HG03025 (cell line): Measurements from ENCODE around the gene MAPK9.

Experiments used
- ATAC-seq: cut with Tn5 transposase; IDR thresholded peaks from one replicate; pipeline ENCODE4 v1.9.1; 2021; ENCODE audit warnings: mild to moderate bottlenecking, moderate library complexity; ENCODE audit not compliant: unreplicated experiment, low FRiP score

Gene MAPK9

GRCh38 chr5:180208435-180209081 is 83.3 kb downstream of the MAPK9 start:
- ATAC-seq = no peak

DNA sequence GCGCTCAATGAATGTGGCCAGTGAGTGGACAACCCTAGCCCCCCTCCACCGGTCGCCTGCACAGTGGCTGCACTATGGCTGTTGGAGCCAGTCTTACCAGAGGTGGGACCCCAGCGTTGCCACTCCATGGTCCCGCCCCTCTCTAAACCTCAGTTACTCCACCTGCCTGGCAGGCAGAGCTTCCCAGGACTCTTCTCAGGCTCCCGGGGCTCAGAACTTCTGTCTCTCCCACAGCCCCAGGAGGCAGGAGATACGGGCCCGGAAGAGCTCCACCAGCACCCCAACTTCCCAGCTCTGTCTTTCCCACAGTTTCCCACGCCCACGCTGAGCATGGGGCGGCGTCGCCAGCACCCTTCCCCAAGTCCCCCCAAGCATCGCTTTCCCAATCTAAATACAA is 83.8 kb downstream of the MAPK9 start:
- no peak for ATAC-seq

DNA sequence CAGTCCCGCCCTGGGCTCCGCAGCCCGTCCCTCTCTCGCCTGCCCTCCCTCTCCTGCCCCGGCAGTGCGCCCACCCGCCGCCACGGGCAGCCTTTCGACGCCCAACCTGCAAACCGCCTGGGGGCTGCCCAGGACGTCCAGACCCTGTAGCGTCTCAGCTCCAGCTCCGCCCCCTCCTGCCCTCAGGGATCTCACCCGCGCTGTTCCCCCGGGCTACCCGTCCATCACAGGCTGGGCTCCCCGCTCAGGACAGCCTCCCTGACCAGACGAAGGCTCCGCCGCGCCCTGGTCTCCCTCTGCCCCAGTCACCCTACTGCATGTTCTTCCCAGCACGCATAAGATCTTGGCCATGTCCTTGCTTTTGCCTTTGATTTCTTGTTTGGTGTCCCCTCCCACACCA is 84.3 kb downstream of the MAPK9 start:
- no peak for ATAC-seq

- no peak for ATAC-seq
These were observed 84.9 kb downstream of the MAPK9 start for GRCh38 chr5:180206993-180207392.

DNA sequence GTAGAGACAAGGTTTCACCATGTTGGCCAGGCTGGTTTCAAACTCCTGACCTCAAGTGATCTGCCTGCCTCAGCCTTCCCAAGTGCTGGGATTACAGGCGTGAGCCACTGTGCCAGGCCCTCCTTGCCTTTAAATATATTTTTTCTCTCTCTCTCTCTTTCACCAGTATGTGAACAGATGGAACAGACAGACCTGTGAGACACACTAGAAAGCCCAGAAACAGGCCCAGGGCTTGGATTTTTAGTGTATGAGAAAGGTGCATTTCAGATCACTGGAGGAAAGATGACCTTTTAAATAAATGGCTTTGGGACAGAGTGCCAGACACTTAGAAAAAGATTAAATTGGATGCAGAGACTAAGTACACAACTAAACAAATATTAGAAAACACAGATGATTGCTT is 86.0 kb downstream of the MAPK9 start:
- no peak for ATAC-seq

GRCh38 chr5:180204276-180204819 is 87.5 kb downstream of the MAPK9 start:
- ATAC-seq = no peak

GRCh38 chr5:180202939-180203573 is 88.8 kb downstream of the MAPK9 start:
- no peak for ATAC-seq

DNA sequence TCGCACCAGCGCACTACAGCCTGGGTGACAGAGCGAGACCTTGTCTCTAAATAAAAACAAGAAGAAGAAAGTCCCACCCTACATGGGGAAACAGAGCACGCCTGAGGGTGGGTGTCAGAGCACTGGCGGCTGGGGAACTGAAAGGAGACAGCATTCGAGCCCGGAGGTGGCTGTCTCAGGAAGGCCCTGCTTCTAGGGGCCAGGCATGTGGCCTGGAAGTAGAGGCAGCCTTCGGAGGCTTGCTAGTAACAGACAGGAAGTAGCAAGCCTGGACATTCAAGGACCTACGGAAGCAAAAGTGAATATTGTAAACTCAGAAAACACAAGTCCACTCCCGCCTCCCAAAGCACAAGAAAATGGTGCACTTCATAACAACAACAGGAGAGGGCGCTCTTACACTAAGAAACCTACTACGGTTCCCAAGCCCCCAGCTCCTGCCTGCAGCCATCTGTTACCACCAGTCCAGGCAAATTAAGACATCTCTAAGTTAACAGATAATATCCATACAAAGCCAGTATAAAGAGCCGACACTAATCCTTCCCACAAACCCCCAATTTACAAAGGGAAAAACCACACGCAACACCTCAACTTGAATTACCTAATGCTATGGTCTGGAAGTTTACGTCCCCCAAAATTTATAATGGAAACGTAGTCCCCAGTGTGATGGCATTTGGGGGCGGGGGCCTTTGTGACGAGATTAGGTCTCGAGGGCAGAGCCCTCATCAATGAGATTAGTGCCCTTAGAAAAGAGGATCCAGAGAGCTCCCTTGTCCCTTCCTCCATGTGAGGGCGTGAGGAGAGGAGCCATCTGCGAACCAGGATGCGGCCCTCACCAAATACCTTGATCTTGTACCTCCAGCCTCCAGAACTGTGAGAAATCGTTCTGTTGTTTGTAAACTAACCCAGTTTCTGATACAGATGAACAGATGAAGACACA is 90.6 kb downstream of the MAPK9 start:
- ATAC-seq = no peak

GRCh38 chr5:180199390-180199789 is 92.5 kb downstream of the MAPK9 start:
- no peak for ATAC-seq

- ATAC-seq = no peak
These were observed 93.7 kb downstream of the MAPK9 start for GRCh38 chr5:180198208-180198607.

DNA sequence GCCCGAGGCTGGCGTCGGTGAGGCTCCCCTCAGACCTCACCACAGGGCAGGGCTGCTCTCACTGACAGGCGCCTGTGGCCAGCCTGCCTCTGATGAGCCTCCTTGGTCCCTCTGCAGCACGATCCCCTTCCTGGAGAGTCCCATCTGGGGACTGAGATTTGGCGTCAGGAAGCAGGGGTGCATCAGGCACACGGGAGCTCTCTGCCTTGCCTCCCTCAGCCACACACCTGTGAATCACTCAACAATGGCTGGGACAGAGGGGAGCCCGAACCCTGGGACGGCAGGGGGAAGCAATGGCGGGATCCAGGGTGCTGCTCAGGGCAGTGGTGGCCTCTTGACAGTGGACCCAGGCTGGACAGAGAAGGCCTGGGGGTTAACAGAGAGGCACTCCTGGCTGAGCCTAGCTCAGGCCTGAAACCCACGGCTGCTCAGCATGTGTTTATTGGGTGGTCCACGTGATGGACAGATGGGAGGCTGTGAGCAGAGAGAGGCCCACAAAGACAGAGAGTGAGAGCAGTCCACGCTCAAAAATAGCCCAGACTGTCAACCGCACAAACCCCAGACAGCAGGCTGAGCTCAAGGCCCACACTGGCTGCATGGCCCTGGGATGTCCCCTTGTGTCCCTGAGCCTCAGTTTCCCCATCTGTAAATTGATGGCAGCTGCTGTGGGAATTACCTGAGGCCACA is 94.7 kb downstream of the MAPK9 start:
- ATAC-seq = no peak

- no peak for ATAC-seq
These were observed 97.2 kb downstream of the MAPK9 start for GRCh38 chr5:180194410-180195345.

DNA sequence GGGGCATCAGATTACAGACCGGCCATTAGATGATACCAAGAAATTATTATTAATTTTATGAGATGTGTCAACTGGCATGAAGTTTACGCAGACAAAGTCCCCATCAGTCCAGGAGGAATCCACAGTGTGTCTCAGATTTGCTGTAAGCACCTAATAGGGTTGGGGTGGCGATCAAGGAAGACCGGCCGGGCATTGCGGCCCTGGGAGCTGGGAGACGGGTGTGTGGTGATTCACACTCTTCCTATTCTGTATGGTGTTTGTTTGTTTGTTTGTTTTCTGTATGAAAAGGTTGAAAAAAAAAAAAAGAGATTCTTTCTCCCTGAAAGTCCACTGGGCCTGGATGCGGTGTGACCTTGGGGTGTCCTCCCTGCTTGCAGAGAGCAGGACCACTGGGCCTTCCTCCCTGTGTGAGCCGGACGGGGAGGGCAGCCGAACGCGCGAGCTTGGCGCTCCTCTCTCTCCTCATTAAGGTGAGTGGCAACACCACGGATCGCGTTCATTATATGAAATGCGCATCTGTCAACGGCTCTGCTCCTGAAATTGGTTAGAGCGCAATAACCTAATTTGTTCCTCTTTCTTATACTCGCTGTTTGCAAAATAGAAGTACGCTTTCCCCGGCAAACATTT is 98.0 kb downstream of the MAPK9 start:
- ATAC-seq = no peak

- no peak for ATAC-seq
These were observed 100.2 kb downstream of the MAPK9 start for GRCh38 chr5:180191716-180192115.

- ATAC-seq = no peak
These were observed 104.1 kb downstream of the MAPK9 start for GRCh38 chr5:180187767-180188166.
